Peyer's patch (tissue), 4 donors: ENCODE results near the gene OLFM1. TPM values are rescaled to one million over a fixed set of nuclear protein-coding genes. Genes with fewer than 3 reads are reported as not detected.

Experiments
- DNase-seq, 3 donors: peaks; one replicate each; pipeline ENCODE4 v3.0.0-alpha.2; 2017 to 2019
- H3K27ac ChIP-seq, 4 donors: fragments of 200-600 bp; sonication (generic); one replicate each; pipeline ENCODE4 v1.5.1; 2016 to 2019
- H3K27me3 ChIP-seq, 2 donors: fragments of 200-600 bp; sonication (generic); one replicate each; pipeline ENCODE4 v1.5.1; 2019
- H3K36me3 ChIP-seq, 3 donors: fragments of 200-600 bp; sonication (generic); one replicate each; pipeline ENCODE4 v1.5.1; 2016 to 2019
- H3K4me1 ChIP-seq, 4 donors: fragments of 200-600 bp; sonication (generic); one replicate each; pipeline ENCODE4 v1.5.1; 2016 to 2019
- H3K4me3 ChIP-seq, 4 donors: fragments of 200-600 bp; sonication (generic); 1 replicate in 3 of 4; 2 replicates in 1 of 4; pipeline ENCODE4 v1.5.1; 2016 to 2019; ENCODE audit warnings: mild to moderate bottlenecking in 1 of 4
- H3K9me3 ChIP-seq, 4 donors: fragments of 200-600 bp; sonication (generic); one replicate each; pipeline ENCODE4 v1.5.1; 2016 to 2019; ENCODE audit warnings: mild to moderate bottlenecking in 1 of 4
- CTCF ChIP-seq, 6 experiments: fragments of 450-650 bp in 4 of 6; fragments of 200-600 bp in 2 of 6; sonication (generic) in 1 of 6; IDR thresholded peaks; one replicate each; pipeline ENCODE4 v1.5.1; 2017 to 2019; ENCODE audit warnings: antibody characterized with exemption in 6 of 6, mild to moderate bottlenecking in 3 of 6, moderate library complexity in 1 of 6
- POLR2A ChIP-seq, 2 donors: fragments of 450-650 bp; IDR thresholded peaks; one replicate each; pipeline ENCODE4 v1.5.1; 2017; ENCODE audit warnings: antibody characterized with exemption in 2 of 2, mild to moderate bottlenecking in 2 of 2, moderate library complexity in 2 of 2
- total RNA-seq, 4 donors: library from RNA; depleted of rRNA; stranded (reverse); fragments of >200 nt; gene quantifications; one replicate each; pipeline ENCODE4 v1.1.0, GENCODE V29; 2016

Gene OLFM1
- total RNA-seq, 4 donors from 2014 or later: 2.5 to 5.8 (median 4.9) TPM

GRCh38 chr9:135131488-135131887 lies 44.0 kb downstream of the OLFM1 start:
- Histone ChIP-seq H3K4me1 (no peaks in the 10 kb centered on the region), H3K4me3 (no peak overlapping the region), H3K9me3 (peaks cover 0 to 3% (median 0%) of the 10 kb centered on the region in 4 donors), H3K27me3 (no peaks in the 10 kb centered on the region), H3K36me3 (no peaks in the 10 kb centered on the region), H3K27ac (no peak overlapping the region)
- TF ChIP-seq POLR2A (IDR thresholded peaks at IDR 0.05) (no peak), CTCF (IDR thresholded peaks at IDR 0.05) (no peak)
- no peak for DNase-seq

- no peak for DNase-seq
- Histone ChIP-seq H3K4me1 (no peaks in the 10 kb centered on the region), H3K27ac (no peak overlapping the region), H3K4me3 (no peak overlapping the region), H3K9me3 (peaks cover 0 to 3% (median 0%) of the 10 kb centered on the region in 4 donors), H3K36me3 (no peaks in the 10 kb centered on the region), H3K27me3 (no peaks in the 10 kb centered on the region)
- TF ChIP-seq CTCF (IDR thresholded peaks at IDR 0.05): no peak
- no peak for TF ChIP-seq POLR2A (IDR thresholded peaks at IDR 0.05)
Observed at GRCh38 chr9:135132008-135132407, 44.5 kb downstream of the OLFM1 start.

GRCh38 chr9:135134268-135135022 lies 47.0 kb downstream of the OLFM1 start:
- H3K27me3 ChIP-seq: no peaks in the 10 kb centered on the region
- no peak for DNase-seq
- no peak for TF ChIP-seq CTCF (IDR thresholded peaks at IDR 0.05)
- TF ChIP-seq POLR2A (IDR thresholded peaks at IDR 0.05): no peak
- H3K27ac ChIP-seq: no peak overlapping the region
- H3K4me3 ChIP-seq: no peak overlapping the region
- no peaks in the 10 kb centered on the region for H3K36me3 ChIP-seq
- H3K4me1 ChIP-seq: peaks cover 0 to 4% (median 0%) of the 10 kb centered on the region in 4 donors
- peaks cover 0 to 3% (median 0%) of the 10 kb centered on the region in 4 donors for H3K9me3 ChIP-seq

GRCh38 chr9:135135171-135135928 lies 47.9 kb downstream of the OLFM1 start:
- H3K27me3 ChIP-seq: no peaks in the 10 kb centered on the region
- H3K27ac ChIP-seq: no peak overlapping the region
- no peaks in the 10 kb centered on the region for H3K9me3 ChIP-seq
- no peak overlapping the region for H3K4me3 ChIP-seq
- H3K36me3 ChIP-seq: no peaks in the 10 kb centered on the region
- TF ChIP-seq CTCF (IDR thresholded peaks at IDR 0.05) (no peak), POLR2A (IDR thresholded peaks at IDR 0.05) (no peak)
- no peak for DNase-seq
- peaks cover 0 to 4% (median 0%) of the 10 kb centered on the region in 4 donors for H3K4me1 ChIP-seq

- no peak for TF ChIP-seq CTCF (IDR thresholded peaks at IDR 0.05)
- TF ChIP-seq POLR2A (IDR thresholded peaks at IDR 0.05): no peak
- no peak for DNase-seq
- H3K4me1 ChIP-seq: peaks cover 0 to 4% (median 0%) of the 10 kb centered on the region in 4 donors
- no peak overlapping the region for H3K4me3 ChIP-seq
- H3K36me3 ChIP-seq: no peaks in the 10 kb centered on the region
- H3K27ac ChIP-seq: no peak overlapping the region
- H3K9me3 ChIP-seq: no peaks in the 10 kb centered on the region
- H3K27me3 ChIP-seq: no peaks in the 10 kb centered on the region
Observed at GRCh38 chr9:135135929-135136315, 48.5 kb downstream of the OLFM1 start.
